ENCODE data around the gene TBC1D22A.

DNA sequence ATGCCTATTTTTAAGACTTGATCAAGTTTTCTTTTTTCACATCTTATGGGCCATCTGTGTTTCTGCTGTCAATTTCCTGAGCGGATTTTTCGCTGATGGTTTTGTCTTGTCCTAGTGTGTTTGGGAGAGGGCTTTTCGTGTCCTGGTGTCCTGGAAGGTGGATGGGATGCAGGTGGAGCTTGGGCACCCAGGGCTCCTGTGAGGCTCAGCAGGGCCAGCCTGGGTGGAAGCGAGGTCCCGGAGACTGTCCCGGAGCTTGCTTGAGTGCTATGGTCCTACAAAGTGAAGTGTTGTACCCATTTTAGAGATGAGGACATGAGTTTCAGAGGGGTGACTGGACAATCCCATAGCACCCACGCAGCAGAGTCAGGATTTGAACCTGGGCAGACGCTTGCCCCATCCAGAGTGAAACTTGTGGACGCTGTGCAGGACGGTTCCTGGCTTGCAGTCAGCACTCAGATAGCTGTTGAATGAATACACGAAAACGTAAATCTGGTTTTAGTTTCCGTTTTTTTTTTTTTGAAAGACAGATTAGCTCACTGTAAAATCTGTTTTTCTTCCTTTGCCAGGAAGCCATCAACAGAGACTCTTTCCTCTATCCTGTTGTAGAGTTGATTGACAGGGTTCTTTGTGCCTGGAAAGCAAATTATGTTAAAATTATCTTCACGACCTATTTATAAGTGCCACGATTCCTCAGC, 64.1 kb downstream of the TBC1D22A start:
- TF ChIP-seq, protein P1, sequence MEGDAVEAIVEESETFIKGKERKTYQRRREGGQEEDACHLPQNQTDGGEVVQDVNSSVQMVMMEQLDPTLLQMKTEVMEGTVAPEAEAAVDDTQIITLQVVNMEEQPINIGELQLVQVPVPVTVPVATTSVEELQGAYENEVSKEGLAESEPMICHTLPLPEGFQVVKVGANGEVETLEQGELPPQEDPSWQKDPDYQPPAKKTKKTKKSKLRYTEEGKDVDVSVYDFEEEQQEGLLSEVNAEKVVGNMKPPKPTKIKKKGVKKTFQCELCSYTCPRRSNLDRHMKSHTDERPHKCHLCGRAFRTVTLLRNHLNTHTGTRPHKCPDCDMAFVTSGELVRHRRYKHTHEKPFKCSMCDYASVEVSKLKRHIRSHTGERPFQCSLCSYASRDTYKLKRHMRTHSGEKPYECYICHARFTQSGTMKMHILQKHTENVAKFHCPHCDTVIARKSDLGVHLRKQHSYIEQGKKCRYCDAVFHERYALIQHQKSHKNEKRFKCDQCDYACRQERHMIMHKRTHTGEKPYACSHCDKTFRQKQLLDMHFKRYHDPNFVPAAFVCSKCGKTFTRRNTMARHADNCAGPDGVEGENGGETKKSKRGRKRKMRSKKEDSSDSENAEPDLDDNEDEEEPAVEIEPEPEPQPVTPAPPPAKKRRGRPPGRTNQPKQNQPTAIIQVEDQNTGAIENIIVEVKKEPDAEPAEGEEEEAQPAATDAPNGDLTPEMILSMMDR (IDR thresholded peaks at IDR 0.05 in 4 of 5, conservative IDR thresholded peaks at IDR 0.05 in 1 of 5) = no peak
- TF ChIP-seq POLR2A (IDR thresholded peaks at IDR 0.05) = no peak

Measured in gastrocnemius medialis (tissue), 4 donors.